Endothelial cell of umbilical vein (primary cell): ENCODE results near the gene VIL1. TPM values are rescaled to one million over a fixed set of nuclear protein-coding genes. Genes with fewer than 3 reads are reported as not detected.

ENCODE experiments used
- BruUV-seq: library from RNA; stranded (reverse); fragments of 400-500 nt; replicated peaks from 2 replicates; lab custom pipeline; 2021; lab: Mats Ljungman, UMichigan
- CTCF ChIA-PET: fragments of 300-600, 350-600 bp; sonication (Branson Sonifier 250); formaldehyde crosslinking; loops from one replicate; lab custom pipeline; 2021; ENCODE audit warnings: antibody characterized with exemption, inconsistent platforms; lab: Charles Lee
- POLR2A ChIA-PET: fragments of 300-600, 350-600 bp; sonication (Branson Sonifier 250); formaldehyde crosslinking; loops from one replicate; lab custom pipeline; 2021; ENCODE audit warnings: antibody characterized with exemption, inconsistent platforms; lab: Charles Lee
- DNase-seq: peaks from one replicate; pipeline ENCODE4 v3.0.0-alpha.2; 2011; ENCODE audit warnings: low read depth, low spot score
- FAIRE-seq: peaks from 2 replicates; lab custom pipeline; 2011; peaks lifted over from hg19 to GRCh38; lab: Jason Lieb, UNC
- H2AFZ ChIP-seq: 2 replicates; pipeline ENCODE4 v1.6.0; 2012; ENCODE audit warnings: low read depth, low read length, control low read depth, inconsistent platforms
- H3K27ac ChIP-seq: 2 replicates; pipeline ENCODE4 v1.5.1; 2011; ENCODE audit warnings: low read depth, mild to moderate bottlenecking, control low read depth, low read length, moderate library complexity; ENCODE audit not compliant: insufficient read depth
- H3K27me3 ChIP-seq, 2 experiments: 2 replicates each; pipeline versions ENCODE4 v1.6.0 to v1.6.1; 2011; ENCODE audit warnings: low read length in 2 of 2, mixed read lengths in 1 of 2; ENCODE audit not compliant: control insufficient read depth in 2 of 2, insufficient read depth in 2 of 2
- H3K36me3 ChIP-seq, 2 experiments: 2 replicates in 1 of 2; 3 replicates in 1 of 2; pipeline ENCODE4 v1.5.1; 2011; ENCODE audit warnings: low read length in 2 of 2, mild to moderate bottlenecking in 1 of 2, moderate library complexity in 1 of 2; ENCODE audit not compliant: control insufficient read depth in 2 of 2, insufficient read depth in 2 of 2; ENCODE audit errors: extremely low read depth in 1 of 2
- H3K4me1 ChIP-seq: 3 replicates; pipeline ENCODE4 v1.5.1; 2011; ENCODE audit warnings: mild to moderate bottlenecking, low read length; ENCODE audit not compliant: control insufficient read depth, insufficient read depth; ENCODE audit errors: extremely low read depth
- H3K4me2 ChIP-seq: 2 replicates; pipeline ENCODE4 v1.6.1; 2011; ENCODE audit warnings: low read length, control low read depth, mixed read lengths; ENCODE audit not compliant: insufficient read depth
- H3K4me3 ChIP-seq, 3 experiments: fragments of 200-600 bp in 1 of 3; sonication (generic), shearing (Covaris generic) in 1 of 3; replicated peaks in 1 of 3; 2 replicates each; pipeline ENCODE4 v1.5.1; 2011 to 2016; ENCODE audit warnings: control low read depth in 3 of 3, low read length in 3 of 3, mild to moderate bottlenecking in 2 of 3, inconsistent platforms in 1 of 3, low read depth in 1 of 3, moderate library complexity in 1 of 3; ENCODE audit not compliant: insufficient read depth in 1 of 3
- H3K79me2 ChIP-seq: 2 replicates; pipeline ENCODE4 v1.6.0; 2012; ENCODE audit warnings: low read length, inconsistent platforms; ENCODE audit not compliant: control insufficient read depth, insufficient read depth
- H3K9ac ChIP-seq: replicated peaks from 2 replicates; pipeline ENCODE3; 2011; ENCODE audit warnings: low read length, control low read depth; ENCODE audit not compliant: insufficient read depth; ENCODE audit errors: extremely low read depth
- H3K9me1 ChIP-seq: replicated peaks from 3 replicates; pipeline ENCODE4 v1.6.0; 2011; ENCODE audit warnings: mild to moderate bottlenecking, low read length; ENCODE audit not compliant: control insufficient read depth, insufficient read depth; ENCODE audit errors: extremely low read depth
- H3K9me3 ChIP-seq: replicated peaks from 2 replicates; pipeline ENCODE4 v1.5.1; 2012; ENCODE audit warnings: low read length, inconsistent platforms; ENCODE audit not compliant: control insufficient read depth, insufficient read depth
- H4K20me1 ChIP-seq: replicated peaks from 2 replicates; pipeline ENCODE3; 2011; ENCODE audit warnings: mild to moderate bottlenecking, low read length; ENCODE audit not compliant: control insufficient read depth, insufficient read depth; ENCODE audit errors: extremely low read depth
- EZH2 ChIP-seq: IDR thresholded peaks from 2 replicates; pipeline ENCODE4 v1.6.1; 2012; ENCODE audit warnings: borderline replicate concordance, low read depth, mild to moderate bottlenecking, moderate library complexity, low read length, inconsistent platforms; ENCODE audit not compliant: severe bottlenecking
- FOS ChIP-seq: IDR thresholded peaks from 2 replicates; pipeline ENCODE4 v1.6.1; 2011; ENCODE audit warnings: mild to moderate bottlenecking, low read length, moderate library complexity, borderline replicate concordance; ENCODE audit not compliant: insufficient read depth
- GATA2 ChIP-seq: IDR thresholded peaks from 2 replicates; pipeline ENCODE4 v1.7.0; 2011; ENCODE audit warnings: low read depth, mild to moderate bottlenecking, moderate library complexity, mixed read lengths, low read length; ENCODE audit not compliant: insufficient read length, insufficient read depth
- JUN ChIP-seq: IDR thresholded peaks from 2 replicates; pipeline ENCODE4 v1.6.1; 2011; ENCODE audit warnings: borderline replicate concordance, low read depth; ENCODE audit not compliant: insufficient read length, insufficient read depth
- MYC ChIP-seq: IDR thresholded peaks from one replicate; pipeline ENCODE4 v1.6.1; 2011; ENCODE audit warnings: mild to moderate bottlenecking, low read depth, low read length
- POLR2A ChIP-seq: IDR thresholded peaks from 2 replicates; pipeline ENCODE4 v1.6.1; 2012; ENCODE audit warnings: low read depth, mild to moderate bottlenecking, control low read depth, low read length
- POLR2AphosphoS5 ChIP-seq: IDR thresholded peaks from 2 replicates; pipeline ENCODE4 v1.6.1; 2012; ENCODE audit warnings: low read depth, mild to moderate bottlenecking, control low read depth, low read length, moderate library complexity; ENCODE audit not compliant: insufficient read depth
- dilution Hi-C: fragments of 300-500 bp; cut with MboI; formaldehyde crosslinking; loops from one replicate; pipeline ENCODE4 v1.15.0; 2019; ENCODE audit warnings: low sequenced_read_pairs; ENCODE audit not compliant: extremely low pct_ligation_motif_present
- intact Hi-C: fragments of 100-400 bp; cut with micrococcal nuclease; formaldehyde crosslinking; loops from one replicate; pipeline ENCODE4 v1.10.0; 2022
- polyA plus RNA-seq, 4 experiments: library from polyadenylated mRNA; depleted of rRNA in 3 of 4; stranded (reverse) in 3 of 4; unstranded in 1 of 4; fragments of >200 nt; gene quantifications; 2 replicates each; pipeline versions ENCODE4 v1.2.1 to v1.2.3, GENCODE V29; 2011 to 2012; ENCODE audit warnings: missing spikeins in 1 of 4
- total RNA-seq: library from RNA; stranded (reverse); gene quantifications from 2 replicates; pipeline ENCODE4 v1.2.3, GENCODE V29; 2021
- TF ChIP-seq, protein P1 (sequence below), 2 donors: IDR thresholded peaks; 1 replicate in 1 of 2; 2 replicates in 1 of 2; pipeline ENCODE4 v1.5.1; 2011; ENCODE audit warnings: low read length in 2 of 2, mild to moderate bottlenecking in 2 of 2, moderate library complexity in 2 of 2, control low read depth in 1 of 2, inconsistent platforms in 1 of 2, low read depth in 1 of 2; ENCODE audit not compliant: insufficient read depth in 1 of 2; ENCODE audit errors: extremely low read depth in 1 of 2
- TF ChIP-seq, protein P2 (sequence below): IDR thresholded peaks from 2 replicates; pipeline ENCODE4 v1.6.1; 2011; ENCODE audit not compliant: insufficient read depth, insufficient read length

VIL1 gene
- total and polyA plus RNA-seq, 2 donors (not counting 3 experiments of a cell fraction or from before 2014, with no cell fraction given): not detected

- no peaks in the 10 kb centered on the region for H3K9me1 ChIP-seq
- no peak overlapping the region for H3K9ac ChIP-seq
- no peak overlapping the region for H3K4me2 ChIP-seq
- intact Hi-C loops (no loop called here), dilution Hi-C loops (no loop called here)
- no peak overlapping the region for H3K4me3 ChIP-seq
- no peak for DNase-seq
- H4K20me1 ChIP-seq: no peaks in the 10 kb centered on the region
- no peaks in the 10 kb centered on the region for H3K4me1 ChIP-seq
- TF ChIP-seq GATA2 (no peak), JUN (no peak), POLR2AphosphoS5 (no peak), POLR2A (no peak), FOS (no peak), MYC (no peak), EZH2 (no peak)
- TF ChIP-seq, protein P1, sequence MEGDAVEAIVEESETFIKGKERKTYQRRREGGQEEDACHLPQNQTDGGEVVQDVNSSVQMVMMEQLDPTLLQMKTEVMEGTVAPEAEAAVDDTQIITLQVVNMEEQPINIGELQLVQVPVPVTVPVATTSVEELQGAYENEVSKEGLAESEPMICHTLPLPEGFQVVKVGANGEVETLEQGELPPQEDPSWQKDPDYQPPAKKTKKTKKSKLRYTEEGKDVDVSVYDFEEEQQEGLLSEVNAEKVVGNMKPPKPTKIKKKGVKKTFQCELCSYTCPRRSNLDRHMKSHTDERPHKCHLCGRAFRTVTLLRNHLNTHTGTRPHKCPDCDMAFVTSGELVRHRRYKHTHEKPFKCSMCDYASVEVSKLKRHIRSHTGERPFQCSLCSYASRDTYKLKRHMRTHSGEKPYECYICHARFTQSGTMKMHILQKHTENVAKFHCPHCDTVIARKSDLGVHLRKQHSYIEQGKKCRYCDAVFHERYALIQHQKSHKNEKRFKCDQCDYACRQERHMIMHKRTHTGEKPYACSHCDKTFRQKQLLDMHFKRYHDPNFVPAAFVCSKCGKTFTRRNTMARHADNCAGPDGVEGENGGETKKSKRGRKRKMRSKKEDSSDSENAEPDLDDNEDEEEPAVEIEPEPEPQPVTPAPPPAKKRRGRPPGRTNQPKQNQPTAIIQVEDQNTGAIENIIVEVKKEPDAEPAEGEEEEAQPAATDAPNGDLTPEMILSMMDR (IDR thresholded peaks at IDR 0.05; ENCODE audit: extremely low read depth in 1 of 2, insufficient read depth in 1 of 2, low read depth in 1 of 2, low read length in 2 of 2): no peak
- TF ChIP-seq, protein P2, sequence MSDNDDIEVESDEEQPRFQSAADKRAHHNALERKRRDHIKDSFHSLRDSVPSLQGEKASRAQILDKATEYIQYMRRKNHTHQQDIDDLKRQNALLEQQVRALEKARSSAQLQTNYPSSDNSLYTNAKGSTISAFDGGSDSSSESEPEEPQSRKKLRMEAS: no peak
- H3K27ac ChIP-seq: no peak overlapping the region
- no peak for FAIRE-seq
- BruUV-seq: no TSS peak
- H2AFZ ChIP-seq: no peak overlapping the region
- H3K9me3 ChIP-seq: no peaks in the 10 kb centered on the region
- no peaks in the 10 kb centered on the region for H3K79me2 ChIP-seq
- CTCF ChIA-PET: interaction anchor here (1.6 to 2.5 kb wide), 2 partner anchors 17 to 18 kb away, joined by 3 to 7 read pairs; no protein-coding TSS in a partner anchor
- POLR2A ChIA-PET: no interaction called here
- H3K27me3 ChIP-seq: peaks cover 2 to 7% of the 10 kb centered on the region in 2 experiments
- H3K36me3 ChIP-seq: no peaks in the 10 kb centered on the region
Observed at GRCh38 chr2:218378053-218378452, 40.9 kb upstream of the VIL1 start.
